Fibroblast of gingiva (primary cell): ENCODE results near the gene MAP1LC3B.
A peak's percentile ranks its signal among the peaks of the same experiment; 100 is the strongest.

Experiments used
- DNase-seq: peaks from one replicate; pipeline ENCODE4 v3.0.0-alpha.2; 2011; ENCODE audit warnings: low read depth

MAP1LC3B gene

DNA sequence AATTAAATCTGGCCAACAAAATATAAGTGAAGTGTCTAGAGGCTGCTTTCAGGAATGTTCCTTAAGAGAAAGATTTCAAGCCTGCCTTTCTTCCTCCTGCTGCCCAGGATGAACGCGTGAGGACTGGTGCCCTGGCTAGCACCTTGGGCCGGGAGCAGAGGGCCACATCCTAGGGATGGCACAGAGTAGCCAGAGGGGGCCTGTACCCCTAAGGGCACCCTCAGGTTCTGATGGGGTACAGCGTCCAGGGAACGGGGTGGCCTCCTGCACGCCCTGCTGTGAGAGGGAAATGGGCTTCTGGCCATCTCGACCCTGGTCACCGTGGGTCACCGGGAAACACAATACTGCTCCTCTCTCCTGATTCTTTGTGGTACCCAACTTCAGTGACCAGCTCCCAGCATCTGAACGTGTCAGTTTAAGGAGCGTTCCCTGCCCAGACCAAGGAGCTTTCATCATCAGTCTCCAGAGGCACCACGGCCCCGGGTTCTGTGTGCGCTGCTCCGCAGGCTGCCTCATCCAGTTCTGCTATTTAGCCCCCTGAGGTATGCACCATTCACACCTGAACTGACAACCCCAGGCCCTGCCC is 40.3 kb downstream of the MAP1LC3B start:
- no peak for DNase-seq

DNA sequence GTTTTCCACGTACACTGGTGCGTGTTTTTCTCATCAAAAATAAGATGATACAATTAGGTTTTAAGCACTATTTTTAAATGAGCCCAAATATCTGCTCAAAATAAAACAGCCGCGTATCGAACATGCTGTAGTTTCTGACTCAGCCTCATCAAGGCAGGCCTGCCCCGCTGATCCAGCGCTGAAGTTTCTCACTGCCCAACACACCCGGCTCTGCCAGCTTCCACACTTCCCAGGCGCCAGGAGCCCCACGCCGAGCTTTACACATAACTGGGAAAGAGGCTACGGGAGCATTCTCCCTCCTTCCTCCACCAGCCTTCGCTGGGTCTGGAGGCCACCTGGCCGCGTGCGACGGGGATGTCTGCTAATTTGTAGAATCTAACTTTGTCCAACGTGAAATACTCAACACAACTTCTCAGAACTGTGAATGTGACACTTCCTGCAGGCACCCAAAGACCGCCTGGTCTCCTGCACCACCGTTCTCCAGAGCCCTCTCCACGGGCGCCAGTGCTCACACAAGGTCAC is 42.1 kb downstream of the MAP1LC3B start:
- no peak for DNase-seq

DNA sequence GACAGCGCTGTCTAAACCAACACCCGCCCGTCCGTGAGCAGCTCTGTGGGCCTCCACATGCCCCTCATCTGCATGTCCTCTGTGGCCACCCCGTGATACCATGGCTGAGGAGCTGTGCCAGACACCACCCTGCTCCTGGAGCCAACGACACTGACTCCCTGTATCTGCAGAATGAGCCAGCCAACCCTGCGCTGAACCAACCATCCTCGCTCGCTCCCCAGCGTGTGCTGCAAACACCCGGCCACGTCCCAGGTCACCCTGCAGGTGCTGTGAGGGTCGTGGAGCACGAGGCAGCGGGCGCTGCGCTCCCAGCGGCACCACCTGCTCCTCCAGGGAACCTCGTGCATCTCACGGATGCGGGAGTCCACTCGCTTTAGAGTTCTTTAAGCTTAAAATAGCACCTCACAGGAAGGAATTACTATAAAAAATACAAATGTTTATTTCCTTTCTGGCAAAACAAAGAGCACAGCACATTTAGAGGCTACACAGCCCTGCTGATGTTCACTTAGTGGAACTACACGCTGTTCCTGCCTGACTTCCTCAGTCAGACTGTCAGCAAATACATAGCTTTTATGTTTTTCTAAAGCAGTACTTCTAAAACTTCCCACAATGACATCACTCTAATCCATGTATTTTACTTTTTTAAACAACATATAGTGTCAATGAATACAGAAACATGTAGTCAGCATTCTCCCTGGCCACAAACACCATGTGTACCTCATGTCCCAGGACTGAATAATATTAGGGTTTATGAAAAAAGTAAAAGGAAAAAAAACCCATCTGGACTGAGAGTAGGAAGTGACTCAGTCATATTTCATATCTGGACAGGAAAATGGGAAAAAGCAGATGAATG is 43.5 kb downstream of the MAP1LC3B start:
- peak; percentile 35 for DNase-seq

DNA sequence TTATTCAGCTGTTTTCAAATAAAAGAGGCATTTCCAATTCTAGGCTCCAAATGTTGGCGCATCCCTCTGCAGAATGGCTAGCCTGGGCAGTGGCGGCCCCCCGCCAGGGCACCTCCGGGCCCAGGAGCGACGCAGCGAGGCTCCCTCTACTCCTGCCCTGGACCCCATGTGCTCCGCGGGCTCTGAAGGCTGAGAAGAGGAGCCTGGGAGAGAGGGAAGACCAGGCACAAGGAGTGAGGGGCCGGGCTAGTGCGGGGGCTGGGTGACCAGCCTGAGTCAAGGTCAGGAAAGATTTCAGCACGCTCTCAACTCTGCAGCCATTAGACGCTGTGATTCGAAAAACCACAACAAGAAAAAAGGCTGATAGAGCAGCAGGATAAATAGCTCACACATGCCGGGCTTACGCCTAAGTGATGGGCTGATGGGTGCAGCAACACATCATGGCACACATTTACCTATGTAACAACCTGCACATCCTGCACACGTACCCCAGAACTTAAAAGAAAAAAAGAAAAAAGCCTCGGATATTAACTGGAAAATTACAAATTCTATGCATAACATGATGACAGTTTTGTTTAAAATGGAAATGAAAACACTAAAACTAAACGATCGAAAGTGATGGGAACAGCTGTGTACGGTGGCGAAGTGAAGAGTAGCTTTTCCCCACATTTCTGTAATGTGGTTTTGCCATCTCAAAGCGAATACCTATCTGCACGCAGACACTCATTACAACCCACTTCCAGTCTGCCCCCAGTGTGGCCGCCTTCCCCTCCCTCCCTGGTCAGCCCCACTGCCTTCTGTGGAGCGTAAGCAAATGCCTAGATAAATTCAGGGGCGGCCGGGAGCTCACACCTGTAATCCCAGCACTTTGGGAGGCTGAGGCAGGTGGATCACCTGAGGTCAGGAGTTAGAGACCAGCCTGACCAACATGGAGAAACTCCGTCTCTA is 44.4 kb downstream of the MAP1LC3B start:
- no peak for DNase-seq

DNA sequence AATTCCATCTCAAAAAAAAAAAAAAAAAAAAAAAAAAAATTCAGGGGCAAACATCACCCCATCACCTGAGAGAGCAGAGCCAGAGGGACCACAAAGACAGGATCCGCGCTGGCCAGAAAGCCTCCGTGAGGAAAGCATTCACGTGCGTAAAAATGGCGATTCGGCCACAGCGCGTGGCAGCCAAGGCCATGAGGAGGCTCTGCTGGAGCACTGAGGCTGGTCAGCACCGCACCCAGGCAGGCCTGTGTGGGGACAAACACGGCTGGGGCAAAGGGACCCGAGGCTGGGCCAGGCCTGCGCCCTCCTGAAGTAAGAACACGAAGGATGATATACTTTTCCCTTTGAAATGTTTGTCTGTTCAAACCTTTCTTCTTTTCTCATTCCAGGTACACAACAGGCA is 45.2 kb downstream of the MAP1LC3B start:
- DNase-seq = no peak

DNA sequence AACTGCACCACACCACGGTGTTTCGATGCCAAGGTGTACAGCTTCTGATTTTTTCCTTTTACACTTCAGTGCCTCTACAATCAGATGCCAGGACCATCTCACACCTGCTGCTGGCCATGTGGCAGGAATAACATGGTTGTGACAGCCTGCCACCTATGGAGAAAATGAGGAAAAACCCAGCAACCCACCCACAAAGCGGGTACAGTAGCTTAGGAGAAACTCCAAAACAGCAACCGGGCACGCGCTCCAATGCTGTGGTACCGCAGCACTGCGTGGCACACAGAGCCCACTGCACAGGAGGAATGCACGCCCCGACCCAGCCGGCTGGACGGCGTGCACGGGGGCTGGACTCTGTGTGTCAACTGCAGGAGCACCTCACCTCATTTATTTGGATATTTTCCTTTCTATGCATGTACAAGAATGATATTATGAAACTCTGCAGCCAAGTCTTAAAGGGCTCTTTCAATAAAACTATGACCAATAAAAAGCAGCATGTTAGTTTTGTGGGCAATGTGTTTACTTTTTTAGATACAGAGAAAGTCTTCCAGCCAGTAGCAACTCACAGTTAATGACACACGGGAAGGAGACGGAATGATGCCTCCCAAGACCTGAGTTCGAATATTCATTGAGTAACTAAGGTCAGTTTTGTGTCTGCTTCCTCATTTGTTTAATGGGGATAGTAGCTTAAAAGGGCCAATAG is 45.9 kb downstream of the MAP1LC3B start:
- DNase-seq = no peak

DNA sequence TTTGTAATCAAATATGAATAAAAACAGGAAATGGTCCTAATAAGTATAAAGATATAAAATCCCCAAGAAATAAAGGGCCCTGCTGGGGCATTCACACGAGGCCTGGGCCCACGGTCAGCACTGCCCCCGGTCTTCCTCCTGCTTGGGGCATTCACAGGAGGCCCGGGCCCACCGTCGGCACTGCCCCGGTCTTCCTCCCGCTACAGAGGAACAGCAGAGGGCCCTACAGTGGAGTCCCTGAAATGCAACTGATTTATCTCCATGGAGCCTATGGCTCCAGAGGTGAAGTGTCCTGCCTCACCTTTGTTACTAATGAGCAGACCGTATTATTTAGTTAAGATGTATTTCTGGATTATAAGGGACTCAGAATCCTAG is 46.5 kb downstream of the MAP1LC3B start:
- DNase-seq = no peak

DNA sequence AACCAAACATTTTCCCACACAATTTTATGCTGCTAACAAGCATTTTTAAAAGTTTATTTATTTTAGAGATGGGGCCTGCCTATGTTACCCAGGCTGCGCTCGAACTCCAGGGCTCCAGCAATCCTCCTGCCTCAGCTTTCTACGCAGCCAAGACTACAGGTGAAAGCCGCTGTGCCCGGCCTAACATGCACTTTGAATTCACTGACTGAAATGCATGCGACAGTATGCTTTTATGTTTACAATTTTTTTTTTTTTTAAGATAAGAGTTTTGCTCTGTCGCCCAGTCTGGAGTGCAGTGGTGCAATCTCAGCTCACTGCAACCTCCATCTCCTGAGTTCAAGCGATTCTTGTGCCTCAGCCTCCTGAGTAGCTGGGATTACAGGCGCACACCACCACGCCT is 47.8 kb downstream of the MAP1LC3B start:
- no peak for DNase-seq

DNA sequence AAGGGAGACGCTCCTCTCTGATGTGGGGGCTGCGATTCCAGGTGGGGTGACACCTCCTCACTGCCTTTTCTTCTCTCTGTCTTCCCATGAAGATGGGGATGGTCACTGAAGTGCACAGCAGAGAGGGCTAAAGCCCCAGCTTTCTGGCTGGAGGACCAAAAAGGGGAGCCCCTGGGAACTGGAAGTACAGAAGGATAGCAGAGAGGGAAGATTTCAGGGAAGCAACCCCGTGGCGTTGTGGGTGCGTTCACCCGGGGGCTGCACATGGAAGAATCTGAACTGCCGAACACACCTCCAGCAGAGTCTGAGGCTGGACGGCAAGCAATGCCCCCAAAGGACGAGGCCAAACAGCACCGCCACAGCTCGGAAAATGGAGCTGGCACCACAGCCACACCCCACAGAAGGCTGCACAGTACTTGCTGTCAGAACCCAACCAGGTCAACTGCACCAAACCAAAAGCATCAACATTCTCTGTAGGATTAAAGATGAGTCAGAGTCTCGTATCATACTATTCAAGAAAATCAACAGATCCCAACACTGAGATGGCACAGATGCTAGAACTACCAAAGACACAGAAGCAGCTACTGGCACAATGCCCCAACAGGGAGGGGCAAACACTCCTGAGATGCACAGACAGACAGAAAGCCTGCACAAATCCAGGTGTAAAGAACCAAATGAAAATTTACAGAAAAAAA is 49.9 kb downstream of the MAP1LC3B start:
- no peak for DNase-seq

DNA sequence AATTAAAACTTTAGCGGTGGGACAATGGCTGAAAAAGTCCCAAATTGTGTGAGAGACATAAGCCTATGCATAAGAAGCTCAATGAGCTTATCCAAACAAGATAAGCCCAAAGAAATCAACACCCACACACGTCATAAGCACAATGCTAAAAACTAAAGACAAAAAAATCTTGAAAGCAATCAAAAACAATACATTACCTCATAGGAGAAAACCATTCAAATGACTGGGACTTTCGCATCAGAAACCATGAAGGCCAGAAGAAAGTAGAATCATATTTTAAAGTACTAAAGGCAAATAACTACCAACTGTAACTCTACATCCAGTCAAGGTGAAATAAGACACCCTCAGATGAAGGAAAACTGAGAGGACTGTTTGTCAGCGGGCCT is 50.4 kb downstream of the MAP1LC3B start:
- DNase-seq = no peak

DNA sequence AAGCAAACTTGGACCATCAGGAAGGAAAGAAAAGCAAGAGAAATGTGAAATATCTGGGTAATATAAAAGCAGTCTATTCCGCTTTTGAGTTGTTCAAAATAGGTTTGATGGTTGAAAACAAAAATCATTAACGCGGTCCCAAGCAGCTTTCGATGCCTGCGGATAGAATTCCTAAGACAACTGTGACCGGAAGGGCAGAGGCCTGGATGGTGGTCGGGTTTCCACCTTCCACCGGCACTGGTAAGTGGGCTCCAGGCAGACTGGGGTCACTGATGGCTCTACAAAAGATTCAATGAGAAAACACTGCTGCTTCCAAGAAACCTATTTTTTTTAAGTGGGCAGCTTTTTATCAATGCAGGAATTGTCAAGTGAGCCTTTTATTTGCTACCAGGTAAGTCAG is 50.9 kb downstream of the MAP1LC3B start:
- DNase-seq = no peak

DNA sequence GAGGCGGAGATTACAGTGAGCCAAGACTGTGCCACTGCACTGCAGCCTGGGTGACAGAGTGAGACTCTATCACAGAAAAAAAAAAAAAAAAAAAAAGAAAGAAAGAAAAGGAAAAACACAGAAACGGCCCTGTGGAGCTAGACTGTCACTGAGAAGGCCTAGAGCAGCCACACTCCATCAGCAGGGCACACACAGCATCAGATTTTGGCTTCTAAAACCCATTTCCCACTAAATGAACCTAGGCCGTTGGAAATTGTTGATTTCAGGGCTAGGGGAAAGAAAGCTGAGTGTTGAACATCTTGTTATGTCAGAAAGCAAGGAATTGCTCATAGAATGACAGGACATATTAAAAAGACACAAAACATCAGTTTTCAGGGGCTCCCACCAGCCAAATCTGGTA is 51.8 kb downstream of the MAP1LC3B start:
- DNase-seq = no peak

DNA sequence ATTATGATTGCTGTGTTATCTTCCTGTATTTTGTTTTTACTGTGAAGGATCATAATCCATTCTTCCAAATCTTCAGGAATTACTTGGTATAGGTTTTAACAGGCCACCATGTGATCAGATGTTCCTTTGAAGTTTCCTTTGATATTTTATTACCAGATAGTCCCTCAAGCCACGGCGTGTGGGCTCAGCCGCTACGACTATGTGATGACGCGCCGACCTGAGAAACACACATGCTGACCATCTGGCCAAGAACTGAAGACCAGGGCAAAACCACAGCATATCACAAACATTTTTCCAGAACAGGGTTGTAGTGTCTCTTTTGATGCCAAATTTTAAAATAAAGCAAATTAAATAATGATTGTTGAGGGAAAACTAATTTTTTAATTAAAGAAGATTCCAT is 53.4 kb downstream of the MAP1LC3B start:
- DNase-seq = peak; percentile 40

DNA sequence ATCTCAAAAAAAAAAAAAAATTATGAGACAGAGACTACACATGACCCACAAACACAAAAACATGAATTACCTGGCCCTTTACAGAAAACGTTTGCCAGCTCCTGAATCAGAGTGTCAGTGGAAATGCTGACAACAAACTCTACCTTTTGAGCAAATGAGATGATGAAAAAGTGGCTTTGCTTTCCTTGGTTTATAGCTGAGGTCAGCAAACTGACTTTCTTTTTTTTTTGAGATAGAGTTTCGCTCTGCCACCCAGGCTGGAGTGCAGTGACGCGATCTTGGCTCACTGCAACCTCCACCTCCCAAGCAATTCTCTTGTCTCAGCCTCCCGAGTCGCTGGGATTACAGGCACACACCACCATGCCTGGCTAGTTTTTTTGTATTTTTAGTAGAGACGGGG is 54.3 kb downstream of the MAP1LC3B start:
- no peak for DNase-seq

DNA sequence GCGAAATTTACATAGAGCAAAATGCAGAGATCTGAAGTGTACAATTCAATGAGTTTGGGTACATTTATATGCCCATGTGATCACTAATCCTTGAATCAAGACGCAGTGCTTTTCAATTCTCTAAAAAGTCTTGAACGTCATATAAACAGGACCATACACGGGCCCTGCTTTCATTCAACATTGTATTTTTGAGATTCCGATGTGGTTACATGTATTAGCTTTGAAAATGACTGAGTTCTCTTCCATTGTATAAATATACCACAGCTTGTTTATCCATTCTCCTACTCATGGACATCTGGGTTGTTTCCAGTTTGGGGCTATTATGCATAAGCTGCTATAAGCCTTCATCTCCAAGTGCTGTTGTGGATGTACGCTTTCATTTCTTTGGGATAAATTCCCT is 55.2 kb downstream of the MAP1LC3B start:
- peak; percentile 27 for DNase-seq

DNA sequence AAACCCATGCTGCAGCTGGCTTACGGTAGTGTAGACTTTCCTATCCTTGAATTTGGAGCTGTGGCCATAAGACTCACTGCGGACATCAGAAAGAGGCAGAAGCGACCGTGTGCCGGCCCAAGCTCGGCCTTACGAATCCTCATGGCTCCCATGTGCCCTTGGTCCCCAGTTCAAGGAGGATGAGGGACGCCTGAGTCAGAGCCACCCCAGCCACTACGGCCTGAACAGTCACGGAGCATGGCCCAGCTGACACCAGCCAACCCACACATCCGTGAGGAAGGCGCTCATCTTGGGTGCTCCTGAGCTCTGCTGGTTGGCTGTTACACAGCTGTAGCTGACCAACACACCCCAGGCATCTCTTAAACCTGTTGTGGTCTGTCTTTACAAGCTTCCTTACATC is 56.7 kb downstream of the MAP1LC3B start:
- DNase-seq = no peak

DNA sequence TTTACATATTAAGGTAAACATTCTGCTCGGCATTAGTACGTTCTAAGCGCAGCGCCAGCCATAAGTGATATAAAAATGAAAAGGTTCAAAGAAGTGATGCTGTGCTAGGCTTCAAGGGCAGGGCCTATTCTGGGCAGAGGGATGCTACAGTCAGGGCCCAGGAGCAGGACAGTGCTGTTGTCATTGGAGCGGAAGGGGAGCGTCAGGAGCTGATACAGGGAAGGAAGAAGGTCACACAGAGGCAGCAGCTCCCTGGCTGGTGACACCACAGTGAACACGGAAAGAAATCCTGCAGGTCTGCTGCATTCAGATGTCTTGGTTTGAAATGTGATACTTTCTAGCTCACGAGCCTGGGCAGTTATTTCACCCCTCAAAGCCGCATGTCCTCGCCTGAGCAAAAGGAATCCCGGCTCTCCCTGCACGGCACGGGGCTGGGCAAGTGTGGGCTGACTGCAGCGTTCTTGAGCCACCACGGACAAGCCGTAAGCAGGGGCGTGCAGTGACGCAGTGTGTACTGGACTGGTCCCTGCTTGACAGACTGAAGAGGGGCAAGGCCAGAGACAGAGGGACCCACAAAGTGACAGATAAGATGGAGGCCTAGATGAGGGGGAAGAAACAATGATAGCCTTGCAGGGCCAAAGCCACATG is 59.6 kb downstream of the MAP1LC3B start:
- no peak for DNase-seq

DNA sequence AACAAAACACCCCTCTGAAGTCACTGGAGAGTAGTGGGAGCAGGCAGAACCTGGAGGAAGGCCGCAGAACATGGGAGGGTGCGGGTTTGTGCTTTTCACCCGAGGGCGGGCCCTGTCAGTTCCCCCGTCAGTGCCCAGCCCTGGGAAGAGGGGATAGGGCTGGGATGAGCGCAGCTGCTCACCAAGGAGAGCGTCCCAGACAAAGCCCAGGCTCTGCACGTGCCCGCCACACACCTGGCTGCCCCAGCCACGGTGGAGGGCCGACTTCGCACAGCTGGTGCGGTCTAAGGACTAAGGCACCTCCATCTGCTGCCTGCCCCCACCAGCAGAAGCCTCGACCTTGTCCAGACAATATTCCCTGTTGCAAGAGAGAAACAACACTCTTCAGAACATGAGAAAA is 61.2 kb downstream of the MAP1LC3B start:
- DNase-seq = no peak
